Activated B cell treated with CpG ODN at 0.5 μM for 24 hours (primary cell): ENCODE data around the gene ART5. TPM values are rescaled to one million over a fixed set of nuclear protein-coding genes. Genes with fewer than 3 reads are reported as not detected.

Experiments
- ATAC-seq: fragments of 200-7000 bp; cut with Tn5 transposase; one replicate; pipeline ENCODE4 v1.10.0; 2021; ENCODE audit warnings: low read depth, mild to moderate bottlenecking, moderate library complexity
- CTCF ChIA-PET: fragments of 350-600 bp; sonication (Branson Sonifier 250); formaldehyde crosslinking; loops from one replicate; lab custom pipeline; 2021; ENCODE audit warnings: antibody characterized with exemption; lab: Charles Lee
- POLR2A ChIA-PET: fragments of 350-600 bp; sonication (Branson Sonifier 250); formaldehyde crosslinking; loops from one replicate; lab custom pipeline; 2021; ENCODE audit warnings: antibody characterized with exemption; lab: Charles Lee
- DNase-seq: peaks from one replicate; pipeline ENCODE4 v3.0.0; 2022
- H3K27ac Mint-ChIP-seq: one replicate; pipeline ENCODE4 v1.8.0; 2020; ENCODE audit warnings: mixed read lengths
- H3K27me3 Mint-ChIP-seq: one replicate; pipeline ENCODE4 v1.8.0; 2021; ENCODE audit warnings: mixed read lengths
- H3K36me3 Mint-ChIP-seq: one replicate; pipeline ENCODE4 v1.8.0; 2021; ENCODE audit warnings: low read depth, mixed read lengths
- H3K4me1 Mint-ChIP-seq: one replicate; pipeline ENCODE4 v1.8.0; 2021; ENCODE audit warnings: mixed read lengths
- H3K4me3 Mint-ChIP-seq: one replicate; pipeline ENCODE4 v1.8.0; 2020; ENCODE audit warnings: mild to moderate bottlenecking, mixed read lengths
- H3K9me3 Mint-ChIP-seq: one replicate; pipeline ENCODE4 v1.8.0; 2020; ENCODE audit warnings: mixed read lengths
- intact Hi-C: fragments of 100-400 bp; cut with micrococcal nuclease; formaldehyde crosslinking; loops from one replicate; pipeline ENCODE4 v1.15.1; 2024
- total RNA-seq: library from RNA; stranded (reverse); gene quantifications from 2 replicates; pipeline ENCODE4 v1.2.3, GENCODE V29; 2022
- TF ChIP-seq, protein P1 (sequence below): fragments of 200-600 bp; IDR thresholded peaks from one replicate; pipeline ENCODE4 v1.8.0; 2022; ENCODE audit warnings: antibody characterized with exemption, mild to moderate bottlenecking

Gene ART5
- total RNA-seq, 1 donor from 2014 or later: not detected

DNA sequence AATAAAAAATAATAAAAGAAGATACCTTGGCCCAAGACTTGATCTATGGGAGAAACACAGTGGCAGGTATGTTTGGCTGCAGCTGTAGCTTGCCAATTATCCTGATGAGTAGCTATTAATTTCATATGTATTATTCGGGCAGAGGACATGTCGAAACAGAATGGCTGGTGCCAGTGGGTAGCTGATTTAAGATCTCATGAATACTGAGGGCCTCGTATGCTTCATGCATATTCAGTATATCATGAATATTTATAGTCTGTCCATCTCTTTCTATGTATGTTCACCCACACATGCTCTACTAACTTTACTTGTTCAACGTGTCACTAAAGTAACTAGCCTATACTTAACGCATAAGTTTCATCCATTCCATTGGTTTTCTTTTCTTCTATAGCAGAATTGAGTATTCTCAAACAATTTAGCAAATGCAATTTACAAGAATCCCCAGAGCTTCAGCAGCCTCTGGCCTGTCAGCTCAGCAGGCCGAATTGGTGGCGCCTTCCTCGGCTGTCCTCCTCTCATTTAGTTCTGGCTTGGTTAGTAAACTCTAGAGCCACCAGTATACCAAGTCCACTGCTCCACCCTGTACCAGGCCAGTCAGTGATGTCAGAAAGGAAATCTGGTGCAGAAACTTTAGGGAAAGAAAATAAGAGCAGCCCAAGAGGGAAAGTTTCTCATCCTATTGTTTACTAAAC lies 17.9 kb downstream of the ART5 start:
- Mint-ChIP-seq H3K4me3 (no peak overlapping the region), H3K9me3 (no peaks in the 10 kb centered on the region), H3K36me3 (no peaks in the 10 kb centered on the region), H3K27ac (no peak overlapping the region), H3K27me3 (peaks cover 5% of the 10 kb centered on the region), H3K4me1 (no peaks in the 10 kb centered on the region)
- ChIA-PET POLR2A (no interaction called here), CTCF (no interaction called here)
- TF ChIP-seq, protein P1, sequence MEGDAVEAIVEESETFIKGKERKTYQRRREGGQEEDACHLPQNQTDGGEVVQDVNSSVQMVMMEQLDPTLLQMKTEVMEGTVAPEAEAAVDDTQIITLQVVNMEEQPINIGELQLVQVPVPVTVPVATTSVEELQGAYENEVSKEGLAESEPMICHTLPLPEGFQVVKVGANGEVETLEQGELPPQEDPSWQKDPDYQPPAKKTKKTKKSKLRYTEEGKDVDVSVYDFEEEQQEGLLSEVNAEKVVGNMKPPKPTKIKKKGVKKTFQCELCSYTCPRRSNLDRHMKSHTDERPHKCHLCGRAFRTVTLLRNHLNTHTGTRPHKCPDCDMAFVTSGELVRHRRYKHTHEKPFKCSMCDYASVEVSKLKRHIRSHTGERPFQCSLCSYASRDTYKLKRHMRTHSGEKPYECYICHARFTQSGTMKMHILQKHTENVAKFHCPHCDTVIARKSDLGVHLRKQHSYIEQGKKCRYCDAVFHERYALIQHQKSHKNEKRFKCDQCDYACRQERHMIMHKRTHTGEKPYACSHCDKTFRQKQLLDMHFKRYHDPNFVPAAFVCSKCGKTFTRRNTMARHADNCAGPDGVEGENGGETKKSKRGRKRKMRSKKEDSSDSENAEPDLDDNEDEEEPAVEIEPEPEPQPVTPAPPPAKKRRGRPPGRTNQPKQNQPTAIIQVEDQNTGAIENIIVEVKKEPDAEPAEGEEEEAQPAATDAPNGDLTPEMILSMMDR: no peak
- no peak for DNase-seq
- ATAC-seq: no peak
- intact Hi-C loops: no loop called here

DNA sequence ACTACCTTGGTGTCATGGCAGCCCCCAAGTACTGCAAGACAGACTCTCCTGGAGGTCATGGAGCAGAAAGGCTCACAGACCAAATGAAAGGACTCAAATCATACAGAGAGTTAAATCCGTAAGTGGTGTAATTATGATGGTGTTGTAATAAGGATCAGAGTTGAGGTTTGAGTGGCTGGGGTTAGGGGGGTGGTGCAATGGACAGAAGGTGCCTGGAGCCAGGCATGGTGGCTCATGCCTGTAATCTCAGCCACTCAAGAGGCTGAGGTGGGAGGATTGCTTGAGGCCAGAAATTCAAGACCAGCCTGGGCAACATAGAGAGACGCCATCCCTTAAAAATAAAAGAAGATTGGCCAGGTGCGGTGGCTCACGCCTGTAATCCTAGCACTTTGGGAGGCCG lies 18.7 kb downstream of the ART5 start:
- no peak for ATAC-seq
- Mint-ChIP-seq H3K4me3 (no peak overlapping the region), H3K36me3 (no peaks in the 10 kb centered on the region), H3K27me3 (peaks cover 2% of the 10 kb centered on the region), H3K9me3 (no peaks in the 10 kb centered on the region), H3K4me1 (no peaks in the 10 kb centered on the region), H3K27ac (no peak overlapping the region)
- DNase-seq: no peak
- intact Hi-C loops: no loop called here
- ChIA-PET POLR2A (no interaction called here), CTCF (no interaction called here)
- TF ChIP-seq, protein P1: no peak

DNA sequence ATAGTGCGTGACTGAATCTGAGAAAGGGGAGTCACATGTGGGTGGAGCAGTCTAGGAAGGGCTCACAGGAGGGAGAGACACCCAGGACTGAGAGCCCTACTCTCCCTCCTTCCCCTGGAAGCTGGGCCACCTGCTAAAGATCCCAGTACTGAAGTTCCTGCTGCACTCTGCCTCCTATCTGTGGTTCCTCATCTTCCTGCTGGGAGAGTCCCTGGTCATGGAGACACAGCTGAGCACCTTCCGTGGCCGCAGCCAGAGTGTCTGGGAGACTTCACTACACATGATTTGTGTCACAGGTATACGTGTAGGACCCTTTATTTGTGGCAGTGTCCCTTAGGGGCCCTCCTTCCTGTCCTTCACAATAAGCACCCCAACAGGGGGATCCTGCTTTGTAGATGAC lies 19.3 kb downstream of the ART5 start:
- Mint-ChIP-seq H3K9me3 (no peaks in the 10 kb centered on the region), H3K27ac (no peak overlapping the region), H3K27me3 (peaks cover 2% of the 10 kb centered on the region), H3K4me3 (no peak overlapping the region), H3K36me3 (no peaks in the 10 kb centered on the region), H3K4me1 (no peaks in the 10 kb centered on the region)
- DNase-seq (no peak), ATAC-seq (no peak)
- TF ChIP-seq, protein P1: no peak
- ChIA-PET POLR2A (no interaction called here), CTCF (no interaction called here)
- intact Hi-C loops: no loop called here

DNA sequence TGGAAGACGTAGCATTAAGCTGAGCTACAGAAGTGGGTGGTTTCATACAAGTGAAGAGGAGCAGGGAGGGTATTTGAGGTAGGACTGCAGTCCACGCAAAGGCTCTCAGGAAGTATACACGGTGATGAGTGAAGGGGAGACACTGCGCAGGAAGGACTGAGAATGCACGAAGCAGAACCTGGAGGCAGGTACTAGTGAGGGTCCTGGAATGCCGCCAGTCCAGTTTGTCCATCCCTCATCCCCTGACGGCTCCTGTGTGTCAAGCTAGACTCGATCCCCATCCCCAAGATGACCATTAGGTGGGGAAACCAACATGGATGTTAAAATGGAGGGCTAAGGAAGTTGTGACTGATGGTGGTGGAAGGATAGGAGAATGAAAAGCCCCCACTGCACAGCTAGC lies 23.8 kb downstream of the ART5 start:
- H3K4me3 Mint-ChIP-seq: no peak overlapping the region
- TF ChIP-seq, protein P1: no peak
- H3K27me3 Mint-ChIP-seq: no peaks in the 10 kb centered on the region
- ATAC-seq (no peak), DNase-seq (no peak)
- ChIA-PET POLR2A (no interaction called here), CTCF (no interaction called here)
- H3K9me3 Mint-ChIP-seq: no peaks in the 10 kb centered on the region
- peaks cover 15% of the 10 kb centered on the region for H3K4me1 Mint-ChIP-seq
- intact Hi-C loops: no loop called here
- no peak overlapping the region for H3K27ac Mint-ChIP-seq
- H3K36me3 Mint-ChIP-seq: no peaks in the 10 kb centered on the region

DNA sequence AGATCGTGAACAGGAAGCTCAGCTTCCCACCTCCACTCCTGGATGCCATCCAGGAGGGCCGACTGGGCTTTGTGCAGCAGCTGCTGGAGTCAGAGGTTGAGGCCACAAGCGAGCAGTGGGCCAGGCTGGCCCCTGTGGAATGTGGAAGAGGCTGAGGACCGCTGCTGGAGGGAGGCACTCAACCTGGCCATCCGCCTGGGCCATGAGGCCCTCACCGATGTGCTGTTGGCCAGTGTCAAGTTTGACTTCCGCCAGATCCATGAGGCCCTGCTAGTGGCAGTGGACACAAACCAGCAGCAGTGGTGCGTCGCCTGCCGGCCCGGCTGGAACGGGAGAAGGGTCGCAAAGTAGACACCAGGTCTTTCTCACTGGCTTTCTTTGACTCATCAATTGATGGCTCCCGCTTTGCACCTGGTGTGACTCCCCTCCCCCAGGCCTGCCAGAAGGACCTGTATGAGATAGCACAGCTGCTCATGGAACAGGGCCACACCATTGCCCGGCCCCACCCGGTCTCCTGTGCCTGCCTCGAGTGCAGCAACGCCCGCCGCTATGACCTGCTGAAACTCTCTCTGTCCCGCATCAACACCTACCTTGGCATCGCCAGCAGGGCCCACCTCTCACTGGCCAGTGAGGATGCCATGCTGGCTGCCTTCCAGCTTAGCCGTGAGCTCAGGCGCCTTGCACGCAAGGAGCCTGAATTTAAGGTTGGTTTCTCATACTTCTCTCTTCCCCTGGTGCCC lies 24.9 kb downstream of the ART5 start:
- Mint-ChIP-seq H3K9me3 (peaks cover 3% of the 10 kb centered on the region), H3K4me1 (peaks cover 15% of the 10 kb centered on the region), H3K4me3 (no peak overlapping the region), H3K27ac (no peak overlapping the region), H3K36me3 (no peaks in the 10 kb centered on the region), H3K27me3 (no peaks in the 10 kb centered on the region)
- TF ChIP-seq, protein P1: no peak
- ATAC-seq: no peak
- intact Hi-C loops: no loop called here
- POLR2A ChIA-PET: no interaction called here
- DNase-seq: no peak
- CTCF ChIA-PET: no interaction called here
